A549 (cell line): ENCODE data around the gene PEA15. TPM values are rescaled to one million over a fixed set of nuclear protein-coding genes. Genes with fewer than 3 reads are reported as not detected.

Experiments used
- ATAC-seq, 2 experiments: fragments of 200-7000 bp in 1 of 2; fragments of >200 bp in 1 of 2; cut with Nextera tagmentation in 1 of 2; cut with Tn5 transposase in 1 of 2; 3 replicates each; pipeline versions ENCODE4 v1.8.0 to v1.9.1; 2018 to 2020; ENCODE audit warnings: mild to moderate bottlenecking in 1 of 2, moderate library complexity in 1 of 2
- CTCF ChIA-PET: fragments of 300-600 bp; sonication (Branson Sonifier 250); formaldehyde crosslinking; extraction: SDS; loops from one replicate; lab custom pipeline; 2021; ENCODE audit warnings: antibody characterized with exemption, inconsistent platforms; lab: Yijun Ruan, JAX
- POLR2A ChIA-PET: fragments of 350-600 bp; formaldehyde crosslinking; extraction: SDS; loops from one replicate; lab custom pipeline; 2021; ENCODE audit warnings: antibody characterized with exemption, inconsistent platforms; lab: Yijun Ruan, JAX
- DNase-seq, 2 experiments: peaks; one replicate each; pipeline versions ENCODE4 v3.0.0 to v3.0.0-alpha.2; 2011 to 2016; ENCODE audit warnings: low read depth in 1 of 2, low spot score in 1 of 2
- FAIRE-seq: peaks from 2 replicates; lab custom pipeline; 2011; peaks lifted over from hg19 to GRCh38; lab: Jason Lieb, UNC
- H3K27ac ChIP-seq, 2 experiments: fragments of >200 bp; sonication (Bioruptor Twin); formaldehyde crosslinking; 3 replicates each; pipeline ENCODE4 v1.5.1; 2016 to 2017
- H3K4me1 ChIP-seq: fragments of >200 bp; sonication (Bioruptor Twin); formaldehyde crosslinking; 3 replicates; pipeline ENCODE4 v1.6.1; 2016
- H3K4me2 ChIP-seq: fragments of >200 bp; sonication (Bioruptor Twin); formaldehyde crosslinking; 3 replicates; pipeline ENCODE4 v1.6.1; 2016
- H3K4me3 ChIP-seq: fragments of >200 bp; sonication (Bioruptor Twin); formaldehyde crosslinking; 3 replicates; pipeline ENCODE4 v1.5.1; 2016
- H3K9me3 ChIP-seq: fragments of >200 bp; sonication (Bioruptor Twin); formaldehyde crosslinking; 3 replicates; pipeline ENCODE4 v1.6.1; 2016
- CBX2 ChIP-seq: fragments of 200-600 bp; sonication (generic); IDR thresholded peaks from 2 replicates; pipeline ENCODE4 v1.6.1; 2016; ENCODE audit warnings: low read depth, mild to moderate bottlenecking, borderline replicate concordance
- CHD4 ChIP-seq: fragments of 200-600 bp; sonication (generic); IDR thresholded peaks from 2 replicates; pipeline ENCODE4 v1.6.1; 2016; ENCODE audit warnings: antibody characterized with exemption, mild to moderate bottlenecking, borderline replicate concordance
- CTCF ChIP-seq: fragments of >200 bp; sonication (Bioruptor Twin); formaldehyde crosslinking; IDR thresholded peaks from 3 replicates; pipeline ENCODE4 v1.5.1; 2016
- EHF ChIP-seq: fragments of 250-450 bp; sonication (Bioruptor Pico); IDR thresholded peaks from 2 replicates; pipeline ENCODE4 v1.5.0; 2020; ENCODE audit warnings: mild to moderate bottlenecking
- EP300 ChIP-seq, 2 experiments: fragments of >200 bp; sonication (Bioruptor Twin); formaldehyde crosslinking; IDR thresholded peaks; 2 replicates in 1 of 2; 3 replicates in 1 of 2; pipeline ENCODE4 v1.6.1; 2016 to 2017
- FOSL2 ChIP-seq, 2 experiments: fragments of 450-650 bp in 1 of 2; fragments of >200 bp in 1 of 2; sonication (Bioruptor Twin) in 1 of 2; formaldehyde crosslinking; IDR thresholded peaks; 2 replicates each; pipeline versions ENCODE4 v1.5.0 to v1.6.1; 2016 to 2020; ENCODE audit warnings: mild to moderate bottlenecking in 1 of 2, moderate library complexity in 1 of 2
- GATA3 ChIP-seq: IDR thresholded peaks from 2 replicates; pipeline ENCODE4 v1.6.1; 2012; ENCODE audit warnings: borderline replicate concordance
- HEYL ChIP-seq: fragments of 250-450 bp; sonication (Bioruptor Pico); IDR thresholded peaks from 2 replicates; pipeline ENCODE4 v1.8.0; 2021; ENCODE audit warnings: mild to moderate bottlenecking, moderate library complexity
- HMGXB4 ChIP-seq: fragments of 250-450 bp; sonication (Bioruptor Pico); IDR thresholded peaks from 2 replicates; pipeline ENCODE4 v1.5.0; 2021; ENCODE audit warnings: mild to moderate bottlenecking, moderate library complexity, borderline replicate concordance
- HOXB13 ChIP-seq: fragments of 250-450 bp; sonication (Bioruptor Pico); IDR thresholded peaks from 2 replicates; pipeline ENCODE4 v1.5.0; 2020; ENCODE audit warnings: low read depth, mild to moderate bottlenecking, moderate library complexity
- JUN ChIP-seq, 2 experiments: fragments of >200 bp; sonication (Bioruptor Twin); formaldehyde crosslinking; IDR thresholded peaks; 2 replicates in 1 of 2; 3 replicates in 1 of 2; pipeline ENCODE4 v1.6.1; 2016 to 2017
- MAZ ChIP-seq: fragments of 150-350 bp; IDR thresholded peaks from 2 replicates; pipeline ENCODE4 v1.6.1; 2014; ENCODE audit warnings: antibody characterized with exemption, low read depth, low read length, borderline replicate concordance
- RAD21 ChIP-seq, 2 experiments: fragments of >200 bp in 1 of 2; sonication (Bioruptor Twin) in 1 of 2; formaldehyde crosslinking in 1 of 2; IDR thresholded peaks in 1 of 2; conservative IDR thresholded peaks in 1 of 2; 2 replicates in 1 of 2; 3 replicates in 1 of 2; pipeline ENCODE4 v1.6.1; 2012 to 2018; ENCODE audit warnings: inconsistent platforms in 1 of 2
- REST ChIP-seq: fragments of 200-600 bp; sonication (generic); IDR thresholded peaks from 2 replicates; pipeline ENCODE4 v1.6.1; 2016; ENCODE audit warnings: antibody characterized with exemption, mild to moderate bottlenecking, moderate library complexity
- SREBF2 ChIP-seq: fragments of 450-650 bp; IDR thresholded peaks from 2 replicates; pipeline ENCODE4 v1.6.1; 2014; ENCODE audit warnings: mild to moderate bottlenecking, moderate library complexity
- TP53 ChIP-seq: fragments of 250-450 bp; sonication (Bioruptor Pico); IDR thresholded peaks from 2 replicates; pipeline ENCODE4 v1.5.0; 2021; ENCODE audit warnings: mild to moderate bottlenecking, moderate library complexity
- ZNF302 ChIP-seq: fragments of 250-450 bp; sonication (Bioruptor Pico); IDR thresholded peaks from 2 replicates; pipeline ENCODE4 v1.9.0; 2021; ENCODE audit warnings: inconsistent platforms, mild to moderate bottlenecking, moderate library complexity
- WGBS: methylation state at CpG from one replicate; pipeline ENCODE4 v1.1.6; 2017; ENCODE audit errors: missing lambda C conversion rate; 5-methylcytosine and 5-hydroxymethylcytosine counted together
- polyA plus RNA-seq, 4 experiments: library from polyadenylated mRNA; depleted of rRNA in 3 of 4; stranded (reverse); fragments of >200 nt; fragmentation: RNase III in 1 of 4; extraction: RNeasy Plus Mini Kit Qiagen cat#74134 plus additional on column Dnase treatment in 1 of 4; gene quantifications; 2 replicates in 3 of 4; 3 replicates in 1 of 4; pipeline ENCODE4 v1.2.3, GENCODE V29; 2011 to 2017

Gene PEA15
- polyA plus RNA-seq, 2 of the 4 experiments (the other 2 are of a cell fraction), result 115 to 136 TPM

GRCh38 chr1:160209321-160210046 lies 4.3 kb downstream of the PEA15 start:
- FAIRE-seq, result no peak
- no peak overlapping the region for H3K4me2 ChIP-seq
- H3K27ac ChIP-seq, result no peak overlapping the region
- TF ChIP-seq EHF (CRISPR knock-in tag) (no peak), HOXB13 (CRISPR knock-in tag) (no peak), EP300 (IDR thresholded peaks at IDR 0.05) (no peak), HEYL (CRISPR knock-in tag) (no peak), HMGXB4 (CRISPR knock-in tag) (no peak), ZNF302 (no peak), MAZ (no peak), CBX2 (no peak), CTCF (no peak), JUN (IDR thresholded peaks at IDR 0.05) (no peak), CHD4 (no peak), RAD21 (conservative IDR thresholded peaks at IDR 0.05 in 1 of 2, IDR thresholded peaks at IDR 0.05 in 1 of 2) (no peak), TP53 (CRISPR knock-in tag) (no peak), REST (no peak), FOSL2 (IDR thresholded peaks at IDR 0.05) (no peak), FOSL2 (CRISPR knock-in tag; IDR thresholded peaks at IDR 0.05) (no peak), GATA3 (no peak)
- 93% methylated on average over 4 of the region's 7 CpGs for WGBS
- no peak for ATAC-seq
- H3K4me1 ChIP-seq, result peaks cover 41% of the 10 kb centered on the region
- no peak for DNase-seq
- POLR2A ChIA-PET, result interaction anchor here (1.0 kb wide), 1 partner anchor 87 kb away, joined by 9 read pairs; no protein-coding TSS in a partner anchor
- H3K4me3 ChIP-seq, result no peak overlapping the region
- CTCF ChIA-PET, result interaction anchor here (1.6 to 7.6 kb wide), 8 partner anchors 10 to 107 kb away, joined by 3 to 52 read pairs (median 16); no protein-coding TSS in a partner anchor
- H3K9me3 ChIP-seq, result no peaks in the 10 kb centered on the region

GRCh38 chr1:160210561-160210960 lies 5.4 kb downstream of the PEA15 start:
- Histone ChIP-seq H3K4me2 (no peak overlapping the region), H3K27ac (no peak overlapping the region), H3K4me3 (no peak overlapping the region), H3K4me1 (peaks cover 35% of the 10 kb centered on the region), H3K9me3 (no peaks in the 10 kb centered on the region)
- DNase-seq, result no peak
- CTCF ChIA-PET, result interaction anchor here (0.6 to 7.6 kb wide), 9 partner anchors 9 to 170 kb away, joined by 3 to 52 read pairs (median 6); no protein-coding TSS in a partner anchor
- WGBS, result 82% methylated on average over 5 of the region's 5 CpGs
- no peak for ATAC-seq
- TF ChIP-seq SREBF2, result no peak
- FAIRE-seq, result no peak
- POLR2A ChIA-PET, result no interaction called here
